HT-29 (cell line): Measurements from ENCODE around the gene PLCB2. TPM values are rescaled to one million over a fixed set of nuclear protein-coding genes. Genes with fewer than 3 reads are reported as not detected.

Experiments
- DNase-seq: peaks from one replicate; pipeline ENCODE4 v3.0.0-alpha.2; 2015; ENCODE audit warnings: low spot score
- total RNA-seq: library from RNA; depleted of rRNA; stranded (reverse); fragments of >200 nt; shearing (Covaris generic); gene quantifications from 2 replicates; pipeline ENCODE4 v1.2.3, GENCODE V29; 2014

Gene PLCB2
- total RNA-seq, 1 experiment from 2014 or later = 0.38 TPM

- no peak for DNase-seq
Measured at GRCh38 chr15:40328176-40328575, 20.4 kb upstream of the PLCB2 start.

- DNase-seq = no peak
Measured at GRCh38 chr15:40327457-40327856, 19.7 kb upstream of the PLCB2 start.

GRCh38 chr15:40325700-40326099 lies 18.0 kb upstream of the PLCB2 start:
- DNase-seq = no peak

- DNase-seq = no peak
Measured at GRCh38 chr15:40325188-40325587, 17.5 kb upstream of the PLCB2 start.

GRCh38 chr15:40323953-40324937 lies 16.5 kb upstream of the PLCB2 start:
- no peak for DNase-seq

GRCh38 chr15:40323239-40323952 lies 15.7 kb upstream of the PLCB2 start, which contains the start of gene INAFM2:
INAFM2 (plus strand) TSS chr15:40323692; CDS start chr15:40324056, 364 bp downstream.
- peak; percentile 95 for DNase-seq

GRCh38 chr15:40322531-40323238 lies 14.9 kb upstream of the PLCB2 start:
- no peak for DNase-seq

- DNase-seq = peak; percentile 82
Measured at GRCh38 chr15:40320931-40321371, 13.2 kb upstream of the PLCB2 start.

- DNase-seq = no peak
Measured at GRCh38 chr15:40320409-40320808, 12.7 kb upstream of the PLCB2 start.

GRCh38 chr15:40317580-40317979 lies 9.8 kb upstream of the PLCB2 start:
- no peak for DNase-seq

- no peak for DNase-seq
Measured at GRCh38 chr15:40316931-40317330, 9.2 kb upstream of the PLCB2 start.

GRCh38 chr15:40314723-40315276 lies 7.1 kb upstream of the PLCB2 start:
- no peak for DNase-seq

- DNase-seq = peak; percentile 92
Measured at GRCh38 chr15:40313531-40314398, 6.0 kb upstream of the PLCB2 start.

- no peak for DNase-seq
Measured at GRCh38 chr15:40312370-40313158, 4.8 kb upstream of the PLCB2 start.

GRCh38 chr15:40310993-40311392 lies 3.3 kb upstream of the PLCB2 start:
- no peak for DNase-seq

- DNase-seq = peak; percentile 65
Measured at GRCh38 chr15:40310001-40310959, 2.5 kb upstream of the PLCB2 start.

GRCh38 chr15:40309344-40309862 lies 1.7 kb upstream of the PLCB2 start:
- no peak for DNase-seq

- DNase-seq = no peak
Measured at GRCh38 chr15:40306908-40307307, 827 bp downstream of the PLCB2 start.
